ENCODE data around the gene MICALL1.

MICALL1 gene, protein sequence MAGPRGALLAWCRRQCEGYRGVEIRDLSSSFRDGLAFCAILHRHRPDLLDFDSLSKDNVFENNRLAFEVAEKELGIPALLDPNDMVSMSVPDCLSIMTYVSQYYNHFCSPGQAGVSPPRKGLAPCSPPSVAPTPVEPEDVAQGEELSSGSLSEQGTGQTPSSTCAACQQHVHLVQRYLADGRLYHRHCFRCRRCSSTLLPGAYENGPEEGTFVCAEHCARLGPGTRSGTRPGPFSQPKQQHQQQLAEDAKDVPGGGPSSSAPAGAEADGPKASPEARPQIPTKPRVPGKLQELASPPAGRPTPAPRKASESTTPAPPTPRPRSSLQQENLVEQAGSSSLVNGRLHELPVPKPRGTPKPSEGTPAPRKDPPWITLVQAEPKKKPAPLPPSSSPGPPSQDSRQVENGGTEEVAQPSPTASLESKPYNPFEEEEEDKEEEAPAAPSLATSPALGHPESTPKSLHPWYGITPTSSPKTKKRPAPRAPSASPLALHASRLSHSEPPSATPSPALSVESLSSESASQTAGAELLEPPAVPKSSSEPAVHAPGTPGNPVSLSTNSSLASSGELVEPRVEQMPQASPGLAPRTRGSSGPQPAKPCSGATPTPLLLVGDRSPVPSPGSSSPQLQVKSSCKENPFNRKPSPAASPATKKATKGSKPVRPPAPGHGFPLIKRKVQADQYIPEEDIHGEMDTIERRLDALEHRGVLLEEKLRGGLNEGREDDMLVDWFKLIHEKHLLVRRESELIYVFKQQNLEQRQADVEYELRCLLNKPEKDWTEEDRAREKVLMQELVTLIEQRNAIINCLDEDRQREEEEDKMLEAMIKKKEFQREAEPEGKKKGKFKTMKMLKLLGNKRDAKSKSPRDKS

DNA sequence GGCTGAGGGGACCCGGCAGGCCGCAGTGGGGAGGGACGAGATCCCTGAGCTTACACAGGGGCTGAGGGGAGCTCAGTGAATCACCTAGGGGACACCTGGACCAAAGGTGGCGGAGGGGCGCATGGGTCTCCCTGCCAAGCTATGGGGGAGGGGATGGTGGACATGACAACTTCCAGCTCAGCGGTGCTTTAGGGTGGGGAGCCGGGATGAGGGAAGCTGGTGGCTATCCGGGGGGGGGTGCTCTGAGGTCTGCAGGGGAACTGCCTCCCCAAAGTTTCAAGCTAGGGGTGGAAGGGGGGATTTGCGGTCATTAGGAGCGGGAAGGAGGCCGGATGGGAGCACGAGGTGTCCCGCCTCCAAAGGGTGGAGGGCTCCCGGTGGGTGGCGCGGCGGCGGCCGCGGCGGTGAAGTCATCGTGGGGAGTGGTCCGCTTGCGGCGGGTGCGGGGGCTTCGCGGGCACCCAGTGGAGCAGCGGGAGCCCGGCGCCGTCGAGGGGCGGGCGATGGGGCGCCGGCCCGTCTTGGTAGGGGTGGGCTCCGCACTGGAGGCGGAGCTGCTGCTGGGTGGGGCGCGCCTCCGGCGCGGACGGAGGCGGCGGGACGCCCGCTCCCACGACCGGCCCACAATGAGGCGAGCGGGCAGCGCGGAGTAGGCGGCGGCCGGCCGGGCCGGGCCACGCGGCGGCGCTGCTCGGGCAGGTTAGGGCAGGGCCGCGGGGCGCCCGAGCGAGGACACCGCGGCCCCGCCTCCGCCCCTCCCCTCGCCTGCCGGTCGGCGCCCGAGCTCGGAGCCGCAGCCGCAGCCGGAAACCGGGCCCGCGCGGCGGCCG is at the start of gene MICALL1:
Gene MICALL1 (plus strand): TSS at position 764 of the 830 bp plus-strand sequence. CDS start 126 bp downstream, outside the sequence.
- TF ChIP-seq, protein P1, sequence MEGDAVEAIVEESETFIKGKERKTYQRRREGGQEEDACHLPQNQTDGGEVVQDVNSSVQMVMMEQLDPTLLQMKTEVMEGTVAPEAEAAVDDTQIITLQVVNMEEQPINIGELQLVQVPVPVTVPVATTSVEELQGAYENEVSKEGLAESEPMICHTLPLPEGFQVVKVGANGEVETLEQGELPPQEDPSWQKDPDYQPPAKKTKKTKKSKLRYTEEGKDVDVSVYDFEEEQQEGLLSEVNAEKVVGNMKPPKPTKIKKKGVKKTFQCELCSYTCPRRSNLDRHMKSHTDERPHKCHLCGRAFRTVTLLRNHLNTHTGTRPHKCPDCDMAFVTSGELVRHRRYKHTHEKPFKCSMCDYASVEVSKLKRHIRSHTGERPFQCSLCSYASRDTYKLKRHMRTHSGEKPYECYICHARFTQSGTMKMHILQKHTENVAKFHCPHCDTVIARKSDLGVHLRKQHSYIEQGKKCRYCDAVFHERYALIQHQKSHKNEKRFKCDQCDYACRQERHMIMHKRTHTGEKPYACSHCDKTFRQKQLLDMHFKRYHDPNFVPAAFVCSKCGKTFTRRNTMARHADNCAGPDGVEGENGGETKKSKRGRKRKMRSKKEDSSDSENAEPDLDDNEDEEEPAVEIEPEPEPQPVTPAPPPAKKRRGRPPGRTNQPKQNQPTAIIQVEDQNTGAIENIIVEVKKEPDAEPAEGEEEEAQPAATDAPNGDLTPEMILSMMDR (IDR thresholded peaks at IDR 0.05; ENCODE audit: low read depth, low read length): no peak
- DNase-seq (ENCODE audit: extremely low read depth, low read depth): peak; percentile 50

DNA sequence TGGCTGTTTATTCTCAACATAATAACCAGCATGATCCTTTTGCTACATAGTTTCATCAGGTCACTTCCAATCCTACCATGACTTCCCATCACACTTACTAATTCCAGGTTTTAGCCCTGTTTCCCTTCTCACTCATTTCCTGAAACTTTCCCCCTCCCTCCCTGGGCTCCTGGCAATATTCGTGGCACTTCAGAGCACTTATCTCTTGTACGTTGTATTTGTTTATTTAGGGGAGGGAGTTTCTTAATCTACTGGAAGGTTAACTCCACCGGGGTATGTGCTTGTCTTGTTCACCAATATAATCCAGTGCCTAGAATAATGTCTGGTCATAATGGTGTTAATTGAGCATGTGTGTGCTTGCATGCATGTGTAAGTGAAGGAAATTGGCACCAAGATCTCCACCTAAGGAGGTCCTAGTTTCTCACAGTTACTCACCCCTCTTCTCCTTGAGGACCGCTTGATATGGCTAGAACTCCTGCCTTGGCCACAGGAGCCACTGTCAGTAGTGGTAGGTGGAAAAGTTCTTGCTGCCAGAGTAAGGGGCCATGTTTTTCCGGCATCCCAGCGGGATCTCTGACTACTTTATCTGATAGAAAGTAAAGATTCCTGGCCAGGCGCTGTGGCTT is 45.2 kb upstream of the MICALL1 start:
- TF ChIP-seq, protein P1 (IDR thresholded peaks at IDR 0.05; ENCODE audit: low read depth, low read length): no peak
- no peak for DNase-seq (ENCODE audit: extremely low read depth, low read depth)

DNA sequence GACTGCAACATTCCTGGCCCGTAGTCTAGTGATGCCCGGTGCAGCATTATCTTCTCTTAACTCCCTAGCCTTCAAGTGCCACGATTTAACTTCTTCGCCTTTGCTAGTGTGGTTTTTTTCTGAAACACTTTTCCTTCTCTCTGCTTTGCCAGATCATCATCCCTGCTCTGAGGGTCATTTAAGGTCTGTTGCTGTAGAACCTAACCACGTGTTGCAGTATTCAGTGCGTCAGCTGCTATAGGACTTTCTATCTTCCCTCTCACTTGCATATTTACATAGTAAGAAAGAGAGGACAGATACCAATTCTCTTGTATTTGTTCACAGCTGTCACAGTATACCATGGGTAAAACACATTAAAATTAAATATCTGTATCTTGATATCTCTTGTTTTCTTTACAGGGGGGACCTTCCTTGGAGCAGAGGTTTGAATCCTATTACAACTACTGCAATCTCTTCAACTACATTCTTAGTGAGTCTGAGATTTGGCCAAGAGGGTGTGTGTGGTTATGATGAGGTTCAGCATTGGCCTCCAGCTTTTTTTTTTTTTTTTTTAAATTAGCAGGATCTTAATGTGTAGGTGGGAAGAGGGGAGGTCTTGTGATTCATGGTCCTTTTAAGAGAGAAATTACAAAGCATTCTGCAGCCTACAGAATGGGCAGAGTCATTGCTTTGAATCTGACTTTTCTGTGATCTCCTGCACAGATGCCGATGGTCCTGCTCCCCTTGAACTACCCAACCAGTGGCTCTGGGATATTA is 43.3 kb upstream of the MICALL1 start:
- TF ChIP-seq, protein P1 (IDR thresholded peaks at IDR 0.05; ENCODE audit: low read depth, low read length): no peak
- DNase-seq (ENCODE audit: extremely low read depth, low read depth): no peak

DNA sequence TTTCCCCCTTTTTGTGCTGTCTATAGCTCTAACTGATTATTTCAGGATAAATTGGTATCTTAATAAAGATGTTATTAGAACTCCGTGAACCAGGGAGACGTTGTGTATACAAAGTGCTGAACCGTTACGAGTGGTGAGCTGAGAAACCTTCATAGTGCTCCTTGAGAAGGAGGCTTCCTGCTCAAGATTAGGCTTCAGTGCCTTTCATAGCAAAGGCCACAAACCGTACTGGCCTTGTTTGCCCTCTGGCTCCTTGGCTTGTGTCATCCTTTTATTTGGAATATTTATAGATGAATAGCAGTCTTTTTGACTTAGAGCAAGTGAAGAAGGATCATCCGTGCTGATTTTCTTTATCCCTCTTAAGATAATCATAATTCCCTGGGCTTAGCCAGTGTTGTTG is 40.6 kb upstream of the MICALL1 start:
- DNase-seq (ENCODE audit: extremely low read depth, low read depth): no peak
- TF ChIP-seq, protein P1 (IDR thresholded peaks at IDR 0.05; ENCODE audit: low read depth, low read length): no peak

DNA sequence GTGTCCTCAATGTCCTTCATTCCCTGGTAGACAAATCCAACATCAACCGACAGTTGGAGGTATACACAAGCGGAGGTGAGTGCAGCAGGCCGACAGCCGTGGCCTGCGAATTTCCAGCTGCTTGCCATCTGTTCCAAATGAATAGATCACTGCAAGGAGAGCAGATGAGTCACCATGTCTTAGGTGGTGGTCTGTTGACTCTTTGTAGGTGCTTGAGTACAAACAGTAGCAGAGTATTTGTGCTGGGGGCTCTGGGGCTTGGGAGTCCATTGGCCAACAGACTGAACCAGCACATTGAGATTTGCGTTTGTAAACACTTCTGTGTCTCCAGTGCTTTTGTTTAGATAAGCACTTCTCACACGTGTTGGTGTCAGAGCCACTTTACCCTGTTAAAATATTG is 35.8 kb upstream of the MICALL1 start:
- DNase-seq (ENCODE audit: extremely low read depth, low read depth): no peak
- TF ChIP-seq, protein P1 (IDR thresholded peaks at IDR 0.05; ENCODE audit: low read depth, low read length): no peak

Measured in AG09319 (cell line).